GM20000 (cell line): ENCODE measurements around the gene MEGF6.

Source experiments
- DNase-seq: peaks from one replicate; pipeline ENCODE4 v3.0.0; 2012; ENCODE audit warnings: low spot score
- TF ChIP-seq, protein P1 (sequence below): IDR thresholded peaks from 2 replicates; pipeline ENCODE4 v1.5.1; 2012; ENCODE audit warnings: mild to moderate bottlenecking, control low read depth; ENCODE audit errors: extremely low read depth, missing control alignments

The MEGF6 gene

DNA sequence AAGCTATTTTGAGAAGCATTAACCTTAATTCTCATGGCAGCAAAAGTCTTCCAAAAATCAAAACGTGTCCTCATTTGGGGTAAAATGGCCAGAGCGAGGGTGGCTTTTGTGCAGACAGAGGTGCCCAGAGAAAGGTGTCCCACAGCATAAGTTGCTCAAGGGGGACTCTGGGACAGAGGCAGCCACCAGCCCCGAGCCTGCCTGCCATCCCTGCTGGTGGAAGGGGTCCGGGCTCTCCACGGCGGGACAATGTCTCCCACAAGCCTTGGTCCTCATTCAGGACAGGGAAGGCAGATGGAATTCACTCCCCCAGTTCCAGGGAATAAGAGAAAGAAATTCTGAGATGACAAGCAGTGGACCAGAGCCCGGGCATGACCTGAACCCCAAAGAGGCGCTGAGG is 169.4 kb downstream of the MEGF6 start:
- no peak for DNase-seq
- TF ChIP-seq, protein P1, sequence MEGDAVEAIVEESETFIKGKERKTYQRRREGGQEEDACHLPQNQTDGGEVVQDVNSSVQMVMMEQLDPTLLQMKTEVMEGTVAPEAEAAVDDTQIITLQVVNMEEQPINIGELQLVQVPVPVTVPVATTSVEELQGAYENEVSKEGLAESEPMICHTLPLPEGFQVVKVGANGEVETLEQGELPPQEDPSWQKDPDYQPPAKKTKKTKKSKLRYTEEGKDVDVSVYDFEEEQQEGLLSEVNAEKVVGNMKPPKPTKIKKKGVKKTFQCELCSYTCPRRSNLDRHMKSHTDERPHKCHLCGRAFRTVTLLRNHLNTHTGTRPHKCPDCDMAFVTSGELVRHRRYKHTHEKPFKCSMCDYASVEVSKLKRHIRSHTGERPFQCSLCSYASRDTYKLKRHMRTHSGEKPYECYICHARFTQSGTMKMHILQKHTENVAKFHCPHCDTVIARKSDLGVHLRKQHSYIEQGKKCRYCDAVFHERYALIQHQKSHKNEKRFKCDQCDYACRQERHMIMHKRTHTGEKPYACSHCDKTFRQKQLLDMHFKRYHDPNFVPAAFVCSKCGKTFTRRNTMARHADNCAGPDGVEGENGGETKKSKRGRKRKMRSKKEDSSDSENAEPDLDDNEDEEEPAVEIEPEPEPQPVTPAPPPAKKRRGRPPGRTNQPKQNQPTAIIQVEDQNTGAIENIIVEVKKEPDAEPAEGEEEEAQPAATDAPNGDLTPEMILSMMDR, result no peak

DNA sequence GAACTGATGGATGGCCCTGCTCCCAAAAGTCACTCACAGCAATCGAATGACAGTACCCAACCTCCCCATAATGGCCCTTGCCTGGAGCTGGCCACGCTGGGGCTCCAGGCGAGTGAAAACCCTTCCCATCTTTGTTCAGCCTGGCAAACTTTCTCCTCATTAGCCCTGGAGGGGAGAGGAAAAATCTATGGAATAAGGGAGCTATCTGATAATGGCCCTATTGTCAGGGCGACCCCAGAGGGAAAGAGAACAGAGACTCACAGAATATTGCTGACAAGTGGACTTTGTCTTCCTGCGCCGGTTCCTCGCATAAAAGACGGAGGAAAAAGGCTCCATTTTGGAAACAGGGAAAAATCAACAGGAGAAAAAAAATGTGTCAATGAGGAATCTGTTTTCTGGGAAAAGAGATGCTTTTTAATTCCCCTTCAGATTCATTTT is 169.9 kb downstream of the MEGF6 start:
- DNase-seq, result no peak
- TF ChIP-seq, protein P1, result no peak

DNA sequence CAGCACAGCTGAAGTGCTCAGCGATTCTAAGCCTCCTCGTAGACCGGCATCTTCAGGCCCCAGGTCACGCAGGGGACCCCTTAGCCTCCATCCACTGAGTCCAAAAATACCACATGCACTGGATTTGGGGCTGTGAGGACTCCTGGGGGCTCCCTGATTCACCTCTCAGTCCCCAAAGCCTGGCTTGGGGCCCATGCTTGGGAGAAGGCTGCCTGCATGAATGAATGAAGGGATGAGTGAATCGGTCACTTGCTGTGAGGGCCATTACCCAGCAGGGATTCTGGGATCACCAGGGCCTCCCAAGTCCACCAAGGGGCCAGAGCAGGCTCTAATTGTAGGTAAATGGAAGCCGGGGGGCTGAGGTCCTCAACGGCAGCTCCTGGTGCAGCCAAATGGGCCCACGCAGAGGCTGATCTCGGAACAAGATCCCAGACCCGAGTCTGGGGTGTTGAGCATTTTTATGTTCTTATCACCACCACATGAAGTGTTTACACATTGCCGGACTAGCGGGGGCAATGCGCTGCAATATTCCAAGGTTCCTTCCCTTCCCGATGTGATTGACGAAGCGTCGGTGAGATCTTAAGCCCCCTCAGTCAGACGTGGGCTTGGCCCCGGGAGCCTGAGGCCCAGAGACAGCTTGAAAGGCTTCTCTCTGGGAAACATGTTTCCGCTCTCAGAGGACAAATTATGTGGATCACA is 170.4 kb downstream of the MEGF6 start:
- no peak for DNase-seq
- TF ChIP-seq, protein P1, result no peak

DNA sequence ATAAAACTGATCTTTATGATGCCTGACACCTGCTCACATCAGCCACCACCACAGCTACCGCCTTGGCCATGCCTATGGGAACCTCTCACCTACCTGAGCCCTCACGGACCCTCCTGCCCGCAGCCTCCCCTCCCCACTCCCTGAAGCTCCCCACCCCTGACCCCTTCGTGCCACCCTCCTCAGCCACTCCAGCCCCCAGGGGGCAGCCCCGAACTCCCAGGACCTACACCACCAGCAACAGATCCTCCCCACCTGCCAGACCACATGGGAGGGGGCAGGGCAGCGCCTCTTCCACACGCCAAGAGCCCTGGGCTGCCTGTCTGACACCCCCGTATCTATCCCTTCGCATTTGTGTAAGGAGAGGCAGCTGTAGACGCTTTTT is 171.0 kb downstream of the MEGF6 start:
- DNase-seq, result no peak
- TF ChIP-seq, protein P1, result no peak
